ENCODE results near the gene MYO1H. TPM values are rescaled to one million over a fixed set of nuclear protein-coding genes. Genes with fewer than 3 reads are reported as not detected.

The MYO1H gene
- total and polyA plus RNA-seq, 2 of the 13 experiments (the other 11 are each of a cell fraction or from before 2014, with no cell fraction given): not detected

DNA sequence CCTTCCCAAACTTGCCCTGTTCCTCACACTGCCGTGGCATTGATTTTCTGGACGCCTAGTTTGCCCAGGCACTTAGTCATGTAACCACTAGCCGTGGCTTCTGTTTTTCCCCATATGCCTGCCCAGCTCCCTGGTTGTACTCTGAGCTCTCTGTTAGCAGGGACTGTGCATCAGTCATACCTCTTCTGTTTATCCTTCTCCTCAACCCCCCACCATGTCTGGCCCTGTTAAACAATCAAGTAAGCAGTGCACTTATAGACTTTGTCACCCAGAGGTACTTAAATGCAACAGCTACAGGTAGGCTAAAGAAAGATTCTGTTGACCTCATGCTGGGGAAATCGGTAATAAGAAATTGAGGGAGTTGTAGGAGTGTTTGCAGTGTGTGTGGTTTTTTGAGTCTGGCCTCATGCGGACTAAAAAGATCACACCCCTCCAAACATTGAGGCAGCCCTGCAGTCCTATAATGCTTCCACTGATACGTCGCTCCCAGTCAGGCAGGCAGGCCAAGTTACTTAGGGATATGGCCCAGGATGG lies 146.7 kb downstream of the MYO1H start (continued):
- TF ChIP-seq, protein P1, sequence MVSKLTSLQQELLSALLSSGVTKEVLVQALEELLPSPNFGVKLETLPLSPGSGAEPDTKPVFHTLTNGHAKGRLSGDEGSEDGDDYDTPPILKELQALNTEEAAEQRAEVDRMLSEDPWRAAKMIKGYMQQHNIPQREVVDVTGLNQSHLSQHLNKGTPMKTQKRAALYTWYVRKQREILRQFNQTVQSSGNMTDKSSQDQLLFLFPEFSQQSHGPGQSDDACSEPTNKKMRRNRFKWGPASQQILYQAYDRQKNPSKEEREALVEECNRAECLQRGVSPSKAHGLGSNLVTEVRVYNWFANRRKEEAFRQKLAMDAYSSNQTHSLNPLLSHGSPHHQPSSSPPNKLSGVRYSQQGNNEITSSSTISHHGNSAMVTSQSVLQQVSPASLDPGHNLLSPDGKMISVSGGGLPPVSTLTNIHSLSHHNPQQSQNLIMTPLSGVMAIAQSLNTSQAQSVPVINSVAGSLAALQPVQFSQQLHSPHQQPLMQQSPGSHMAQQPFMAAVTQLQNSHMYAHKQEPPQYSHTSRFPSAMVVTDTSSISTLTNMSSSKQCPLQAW (CRISPR knock-in tag; IDR thresholded peaks at IDR 0.05): peak; percentile 53; the same call in 1 of the 2 replicates
- TF ChIP-seq, protein P2, sequence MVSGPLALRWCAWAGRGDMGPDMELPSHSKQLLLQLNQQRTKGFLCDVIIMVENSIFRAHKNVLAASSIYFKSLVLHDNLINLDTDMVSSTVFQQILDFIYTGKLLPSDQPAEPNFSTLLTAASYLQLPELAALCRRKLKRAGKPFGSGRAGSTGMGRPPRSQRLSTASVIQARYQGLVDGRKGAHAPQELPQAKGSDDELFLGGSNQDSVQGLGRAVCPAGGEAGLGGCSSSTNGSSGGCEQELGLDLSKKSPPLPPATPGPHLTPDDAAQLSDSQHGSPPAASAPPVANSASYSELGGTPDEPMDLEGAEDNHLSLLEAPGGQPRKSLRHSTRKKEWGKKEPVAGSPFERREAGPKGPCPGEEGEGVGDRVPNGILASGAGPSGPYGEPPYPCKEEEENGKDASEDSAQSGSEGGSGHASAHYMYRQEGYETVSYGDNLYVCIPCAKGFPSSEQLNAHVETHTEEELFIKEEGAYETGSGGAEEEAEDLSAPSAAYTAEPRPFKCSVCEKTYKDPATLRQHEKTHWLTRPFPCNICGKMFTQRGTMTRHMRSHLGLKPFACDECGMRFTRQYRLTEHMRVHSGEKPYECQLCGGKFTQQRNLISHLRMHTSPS (CRISPR knock-in tag; IDR thresholded peaks at IDR 0.05; ENCODE audit: low read depth): peak; percentile 55; the same call in 1 of the 2 replicates
- 0 out of 2 replicates have a peak, but pooled peaks have one; percentile 35 for TF ChIP-seq SNAI1 (CRISPR knock-in tag; IDR thresholded peaks at IDR 0.05; ENCODE audit: borderline replicate concordance)
- TF ChIP-seq ZBTB7A (CRISPR knock-in tag; IDR thresholded peaks at IDR 0.05): no peak
- TF ChIP-seq, protein P3, sequence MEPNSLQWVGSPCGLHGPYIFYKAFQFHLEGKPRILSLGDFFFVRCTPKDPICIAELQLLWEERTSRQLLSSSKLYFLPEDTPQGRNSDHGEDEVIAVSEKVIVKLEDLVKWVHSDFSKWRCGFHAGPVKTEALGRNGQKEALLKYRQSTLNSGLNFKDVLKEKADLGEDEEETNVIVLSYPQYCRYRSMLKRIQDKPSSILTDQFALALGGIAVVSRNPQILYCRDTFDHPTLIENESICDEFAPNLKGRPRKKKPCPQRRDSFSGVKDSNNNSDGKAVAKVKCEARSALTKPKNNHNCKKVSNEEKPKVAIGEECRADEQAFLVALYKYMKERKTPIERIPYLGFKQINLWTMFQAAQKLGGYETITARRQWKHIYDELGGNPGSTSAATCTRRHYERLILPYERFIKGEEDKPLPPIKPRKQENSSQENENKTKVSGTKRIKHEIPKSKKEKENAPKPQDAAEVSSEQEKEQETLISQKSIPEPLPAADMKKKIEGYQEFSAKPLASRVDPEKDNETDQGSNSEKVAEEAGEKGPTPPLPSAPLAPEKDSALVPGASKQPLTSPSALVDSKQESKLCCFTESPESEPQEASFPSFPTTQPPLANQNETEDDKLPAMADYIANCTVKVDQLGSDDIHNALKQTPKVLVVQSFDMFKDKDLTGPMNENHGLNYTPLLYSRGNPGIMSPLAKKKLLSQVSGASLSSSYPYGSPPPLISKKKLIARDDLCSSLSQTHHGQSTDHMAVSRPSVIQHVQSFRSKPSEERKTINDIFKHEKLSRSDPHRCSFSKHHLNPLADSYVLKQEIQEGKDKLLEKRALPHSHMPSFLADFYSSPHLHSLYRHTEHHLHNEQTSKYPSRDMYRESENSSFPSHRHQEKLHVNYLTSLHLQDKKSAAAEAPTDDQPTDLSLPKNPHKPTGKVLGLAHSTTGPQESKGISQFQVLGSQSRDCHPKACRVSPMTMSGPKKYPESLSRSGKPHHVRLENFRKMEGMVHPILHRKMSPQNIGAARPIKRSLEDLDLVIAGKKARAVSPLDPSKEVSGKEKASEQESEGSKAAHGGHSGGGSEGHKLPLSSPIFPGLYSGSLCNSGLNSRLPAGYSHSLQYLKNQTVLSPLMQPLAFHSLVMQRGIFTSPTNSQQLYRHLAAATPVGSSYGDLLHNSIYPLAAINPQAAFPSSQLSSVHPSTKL (CRISPR knock-in tag; IDR thresholded peaks at IDR 0.05): peak; percentile 71
- TF ChIP-seq, protein P4, sequence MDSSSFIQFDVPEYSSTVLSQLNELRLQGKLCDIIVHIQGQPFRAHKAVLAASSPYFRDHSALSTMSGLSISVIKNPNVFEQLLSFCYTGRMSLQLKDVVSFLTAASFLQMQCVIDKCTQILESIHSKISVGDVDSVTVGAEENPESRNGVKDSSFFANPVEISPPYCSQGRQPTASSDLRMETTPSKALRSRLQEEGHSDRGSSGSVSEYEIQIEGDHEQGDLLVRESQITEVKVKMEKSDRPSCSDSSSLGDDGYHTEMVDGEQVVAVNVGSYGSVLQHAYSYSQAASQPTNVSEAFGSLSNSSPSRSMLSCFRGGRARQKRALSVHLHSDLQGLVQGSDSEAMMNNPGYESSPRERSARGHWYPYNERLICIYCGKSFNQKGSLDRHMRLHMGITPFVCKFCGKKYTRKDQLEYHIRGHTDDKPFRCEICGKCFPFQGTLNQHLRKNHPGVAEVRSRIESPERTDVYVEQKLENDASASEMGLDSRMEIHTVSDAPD (CRISPR knock-in tag; IDR thresholded peaks at IDR 0.05): 0 out of 2 replicates have a peak, but pooled peaks have one; percentile 41
- TF ChIP-seq ATF7-NPFF (CRISPR knock-in tag; IDR thresholded peaks at IDR 0.05; ENCODE audit: low read depth): no peak
- no peak; the same call in 1 of the 2 replicates for TF ChIP-seq ETV5 (CRISPR knock-in tag; IDR thresholded peaks at IDR 0.05; ENCODE audit: borderline replicate concordance)
- TF ChIP-seq, protein P5, sequence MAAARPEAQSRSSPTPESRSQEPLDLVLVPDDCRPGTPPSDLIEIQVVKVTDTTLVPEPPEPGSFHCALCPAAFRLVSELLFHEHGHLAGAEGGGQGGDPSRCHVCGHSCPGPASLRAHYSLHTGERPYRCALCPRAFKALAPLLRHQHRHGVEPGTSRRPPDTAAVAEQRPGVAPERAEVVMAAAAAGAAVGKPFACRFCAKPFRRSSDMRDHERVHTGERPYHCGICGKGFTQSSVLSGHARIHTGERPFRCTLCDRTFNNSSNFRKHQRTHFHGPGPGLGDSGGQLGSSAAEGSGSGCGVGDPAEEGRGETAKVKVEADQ (CRISPR knock-in tag; IDR thresholded peaks at IDR 0.05; ENCODE audit: borderline replicate concordance): no peak
- no peak for TF ChIP-seq SP4 (CRISPR knock-in tag; IDR thresholded peaks at IDR 0.05)
- peak; percentile 24; the same call in 1 of the 2 replicates for TF ChIP-seq ZNF614 (CRISPR knock-in tag; IDR thresholded peaks at IDR 0.05; ENCODE audit: borderline replicate concordance)
- TF ChIP-seq, protein P6, sequence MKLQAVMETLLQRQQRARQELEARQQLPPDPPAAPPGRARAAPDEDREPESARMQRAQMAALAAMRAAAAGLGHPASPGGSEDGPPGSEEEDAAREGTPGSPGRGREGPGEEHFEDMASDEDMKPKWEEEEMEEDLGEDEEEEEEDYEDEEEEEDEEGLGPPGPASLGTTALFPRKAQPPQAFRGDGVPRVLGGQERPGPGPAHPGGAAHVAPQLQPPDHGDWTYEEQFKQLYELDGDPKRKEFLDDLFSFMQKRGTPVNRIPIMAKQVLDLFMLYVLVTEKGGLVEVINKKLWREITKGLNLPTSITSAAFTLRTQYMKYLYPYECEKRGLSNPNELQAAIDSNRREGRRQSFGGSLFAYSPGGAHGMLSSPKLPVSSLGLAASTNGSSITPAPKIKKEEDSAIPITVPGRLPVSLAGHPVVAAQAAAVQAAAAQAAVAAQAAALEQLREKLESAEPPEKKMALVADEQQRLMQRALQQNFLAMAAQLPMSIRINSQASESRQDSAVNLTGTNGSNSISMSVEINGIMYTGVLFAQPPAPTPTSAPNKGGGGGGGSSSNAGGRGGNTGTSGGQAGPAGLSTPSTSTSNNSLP (IDR thresholded peaks at IDR 0.05; ENCODE audit: low read depth, low read length): peak; percentile 55; the same call in 1 of the 2 replicates
- TF ChIP-seq ZNF30 (CRISPR knock-in tag; IDR thresholded peaks at IDR 0.05): no peak
- TF ChIP-seq NFYB (CRISPR knock-in tag; IDR thresholded peaks at IDR 0.05): no peak
- peak; percentile 47; the same call in 1 of the 2 replicates for TF ChIP-seq TARDBP (CRISPR knock-in tag; IDR thresholded peaks at IDR 0.05)
- no peak for TF ChIP-seq ZNF160 (CRISPR knock-in tag; IDR thresholded peaks at IDR 0.05)
- TF ChIP-seq ZNF234 (CRISPR knock-in tag; conservative IDR thresholded peaks at IDR 0.05): no peak
- TF ChIP-seq ZNF468 (CRISPR knock-in tag; IDR thresholded peaks at IDR 0.05): no peak

All from HepG2 (cell line).